ENCODE results near the gene GLP1R. TPM values are rescaled to one million over a fixed set of nuclear protein-coding genes. Genes with fewer than 3 reads are reported as not detected.

GLP1R gene
- total RNA-seq, 4 donors from 2014 or later = not detected

DNA sequence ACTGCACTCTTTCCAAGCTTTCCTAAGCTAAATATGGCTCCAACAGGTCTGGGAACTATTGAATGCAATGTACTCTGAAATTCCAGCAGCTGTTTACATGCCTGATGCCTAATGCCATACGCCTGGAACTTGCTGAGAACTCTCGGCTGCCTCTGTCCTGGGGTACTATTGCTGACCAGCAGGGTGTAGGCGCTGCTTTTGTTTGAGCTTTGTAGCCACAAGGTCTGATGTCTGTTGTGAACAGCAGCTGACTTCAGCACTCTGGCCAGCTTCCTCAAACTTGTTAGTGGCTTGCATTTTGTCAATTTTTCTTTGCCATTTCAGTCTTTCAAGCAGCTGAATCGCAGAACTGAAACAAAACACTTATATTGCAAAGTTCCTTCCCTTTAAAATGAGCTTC is 39.8 kb downstream of the GLP1R start:
- no peak overlapping the region for H3K4me3 ChIP-seq
- intact Hi-C loops (cut with DNase I; ENCODE audit: low total_unique reads) = loop anchor here (5.0 kb wide), 1 partner anchor 214 kb away; no protein-coding TSS in a partner anchor
- peaks cover 24 to 42% of the 10 kb centered on the region in 2 donors for H3K4me1 ChIP-seq
- ATAC-seq = peak; percentile 63 to 75
- H3K36me3 ChIP-seq = no peaks in the 10 kb centered on the region
- in situ Hi-C loops (cut with MboI; ENCODE audit: low sequenced_read_pairs in 4 of 4) = no loop called here
- TF ChIP-seq POLR2A (IDR thresholded peaks at IDR 0.05) = no peak
- TF ChIP-seq, protein P1, sequence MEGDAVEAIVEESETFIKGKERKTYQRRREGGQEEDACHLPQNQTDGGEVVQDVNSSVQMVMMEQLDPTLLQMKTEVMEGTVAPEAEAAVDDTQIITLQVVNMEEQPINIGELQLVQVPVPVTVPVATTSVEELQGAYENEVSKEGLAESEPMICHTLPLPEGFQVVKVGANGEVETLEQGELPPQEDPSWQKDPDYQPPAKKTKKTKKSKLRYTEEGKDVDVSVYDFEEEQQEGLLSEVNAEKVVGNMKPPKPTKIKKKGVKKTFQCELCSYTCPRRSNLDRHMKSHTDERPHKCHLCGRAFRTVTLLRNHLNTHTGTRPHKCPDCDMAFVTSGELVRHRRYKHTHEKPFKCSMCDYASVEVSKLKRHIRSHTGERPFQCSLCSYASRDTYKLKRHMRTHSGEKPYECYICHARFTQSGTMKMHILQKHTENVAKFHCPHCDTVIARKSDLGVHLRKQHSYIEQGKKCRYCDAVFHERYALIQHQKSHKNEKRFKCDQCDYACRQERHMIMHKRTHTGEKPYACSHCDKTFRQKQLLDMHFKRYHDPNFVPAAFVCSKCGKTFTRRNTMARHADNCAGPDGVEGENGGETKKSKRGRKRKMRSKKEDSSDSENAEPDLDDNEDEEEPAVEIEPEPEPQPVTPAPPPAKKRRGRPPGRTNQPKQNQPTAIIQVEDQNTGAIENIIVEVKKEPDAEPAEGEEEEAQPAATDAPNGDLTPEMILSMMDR (IDR thresholded peaks at IDR 0.05 in 4 of 5, conservative IDR thresholded peaks at IDR 0.05 in 1 of 5) = peak in 4 of 5 experiments; percentile 6 to 46 (median 38)
- no peaks in the 10 kb centered on the region for H3K9me3 ChIP-seq
- no peaks in the 10 kb centered on the region for H3K27me3 ChIP-seq
- H3K27ac ChIP-seq = no peak overlapping the region
- peak; percentile 15 to 24 for DNase-seq

GRCh38 chr6:39090036-39090435 is 41.5 kb downstream of the GLP1R start:
- no peak overlapping the region for H3K4me3 ChIP-seq
- ATAC-seq (no peak), DNase-seq (no peak)
- no peaks in the 10 kb centered on the region for H3K36me3 ChIP-seq
- H3K27ac ChIP-seq = no peak overlapping the region
- no peak for TF ChIP-seq POLR2A (IDR thresholded peaks at IDR 0.05)
- TF ChIP-seq, protein P1 (IDR thresholded peaks at IDR 0.05 in 4 of 5, conservative IDR thresholded peaks at IDR 0.05 in 1 of 5) = no peak
- in situ Hi-C loops (cut with MboI; ENCODE audit: low sequenced_read_pairs in 4 of 4) (no loop called here), intact Hi-C loops (cut with DNase I; ENCODE audit: low total_unique reads) (no loop called here)
- H3K27me3 ChIP-seq = no peaks in the 10 kb centered on the region
- no peaks in the 10 kb centered on the region for H3K9me3 ChIP-seq
- H3K4me1 ChIP-seq = peaks cover 24 to 42% of the 10 kb centered on the region in 2 donors

GRCh38 chr6:39091220-39091619 is 42.6 kb downstream of the GLP1R start:
- no peaks in the 10 kb centered on the region for H3K36me3 ChIP-seq
- no peak overlapping the region for H3K27ac ChIP-seq
- H3K4me1 ChIP-seq = peaks cover 24 to 37% of the 10 kb centered on the region in 2 donors
- H3K27me3 ChIP-seq = no peaks in the 10 kb centered on the region
- intact Hi-C loops (cut with DNase I; ENCODE audit: low total_unique reads) = no loop called here
- in situ Hi-C loops (cut with MboI; ENCODE audit: low sequenced_read_pairs in 4 of 4) = no loop called here
- TF ChIP-seq, protein P1 (IDR thresholded peaks at IDR 0.05 in 4 of 5, conservative IDR thresholded peaks at IDR 0.05 in 1 of 5) = no peak
- TF ChIP-seq POLR2A (IDR thresholded peaks at IDR 0.05) = no peak
- no peaks in the 10 kb centered on the region for H3K9me3 ChIP-seq
- DNase-seq (no peak), ATAC-seq (no peak)
- no peak overlapping the region for H3K4me3 ChIP-seq

DNA sequence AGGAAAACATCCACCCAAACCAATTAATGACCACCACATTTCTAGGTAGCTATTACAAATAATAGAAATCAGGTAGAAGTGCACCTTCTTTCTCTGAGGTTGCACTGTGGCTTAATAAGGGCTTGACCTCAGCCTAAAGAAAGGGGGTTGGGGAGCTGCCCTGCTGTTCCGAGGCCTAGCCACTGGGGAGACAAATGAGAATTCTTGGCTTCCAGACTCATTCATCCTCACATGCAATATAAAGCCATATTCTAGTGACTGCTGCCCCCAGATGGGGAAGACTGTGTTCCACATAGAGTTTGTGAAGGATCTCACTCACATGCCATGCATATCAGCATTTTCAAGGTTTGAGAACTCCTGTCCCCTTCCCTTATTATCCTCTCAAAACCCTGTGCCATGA is 43.5 kb downstream of the GLP1R start:
- Histone ChIP-seq H3K4me3 (no peak overlapping the region), H3K4me1 (peaks cover 24 to 28% of the 10 kb centered on the region in 2 donors), H3K36me3 (no peaks in the 10 kb centered on the region), H3K27ac (no peak overlapping the region), H3K9me3 (no peaks in the 10 kb centered on the region), H3K27me3 (no peaks in the 10 kb centered on the region)
- DNase-seq (no peak), ATAC-seq (no peak)
- intact Hi-C loops (cut with DNase I; ENCODE audit: low total_unique reads) (no loop called here), in situ Hi-C loops (cut with MboI; ENCODE audit: low sequenced_read_pairs in 4 of 4) (no loop called here)
- TF ChIP-seq POLR2A (IDR thresholded peaks at IDR 0.05) = no peak
- TF ChIP-seq, protein P1 (IDR thresholded peaks at IDR 0.05 in 4 of 5, conservative IDR thresholded peaks at IDR 0.05 in 1 of 5) = no peak

- Histone ChIP-seq H3K27ac (no peak overlapping the region), H3K27me3 (no peaks in the 10 kb centered on the region), H3K4me1 (peaks cover 13 to 17% of the 10 kb centered on the region in 2 donors), H3K36me3 (no peaks in the 10 kb centered on the region), H3K9me3 (no peaks in the 10 kb centered on the region), H3K4me3 (no peak overlapping the region)
- TF ChIP-seq, protein P1 (IDR thresholded peaks at IDR 0.05 in 4 of 5, conservative IDR thresholded peaks at IDR 0.05 in 1 of 5) = no peak
- TF ChIP-seq POLR2A (IDR thresholded peaks at IDR 0.05) = no peak
- in situ Hi-C loops (cut with MboI; ENCODE audit: low sequenced_read_pairs in 4 of 4) (no loop called here), intact Hi-C loops (cut with DNase I; ENCODE audit: low total_unique reads) (no loop called here)
- DNase-seq (no peak), ATAC-seq (no peak)
Measured at GRCh38 chr6:39093149-39093708, 44.6 kb downstream of the GLP1R start.

Data from gastrocnemius medialis (tissue), 4 donors.